ENCODE data around the gene UNC5B. TPM values are rescaled to one million over a fixed set of nuclear protein-coding genes. Genes with fewer than 3 reads are reported as not detected.

Gene UNC5B
- total and polyA plus RNA-seq, 10 donors = 0.74 to 21.1 (median 11.3) TPM

GRCh38 chr10:71252220-71252619 is 39.9 kb downstream of the UNC5B start:
- Histone ChIP-seq H3K36me3 (no peaks in the 10 kb centered on the region), H3K4me1 (peaks cover 0 to 28% (median 4%) of the 10 kb centered on the region in 6 donors), H3K27ac (no peak overlapping the region), H3K4me3 (no peak overlapping the region), H3K27me3 (replicated peaks in 1 of 7) (peaks cover 0 to 32% (median 4%) of the 10 kb centered on the region in 7 donors), H3K9me3 (no peaks in the 10 kb centered on the region)
- 77 to 90% (median 88%) methylated on average over 6 of the region's 6 CpGs for WGBS, 5 donors
- no peak for DNase-seq
- intact Hi-C loops (cut with DNase I; ENCODE audit: low total_unique reads) = no loop called here
- TF ChIP-seq POLR2AphosphoS5 (IDR thresholded peaks at IDR 0.05) = no peak
- TF ChIP-seq POLR2A (IDR thresholded peaks at IDR 0.05) = no peak
- TF ChIP-seq, protein P1, sequence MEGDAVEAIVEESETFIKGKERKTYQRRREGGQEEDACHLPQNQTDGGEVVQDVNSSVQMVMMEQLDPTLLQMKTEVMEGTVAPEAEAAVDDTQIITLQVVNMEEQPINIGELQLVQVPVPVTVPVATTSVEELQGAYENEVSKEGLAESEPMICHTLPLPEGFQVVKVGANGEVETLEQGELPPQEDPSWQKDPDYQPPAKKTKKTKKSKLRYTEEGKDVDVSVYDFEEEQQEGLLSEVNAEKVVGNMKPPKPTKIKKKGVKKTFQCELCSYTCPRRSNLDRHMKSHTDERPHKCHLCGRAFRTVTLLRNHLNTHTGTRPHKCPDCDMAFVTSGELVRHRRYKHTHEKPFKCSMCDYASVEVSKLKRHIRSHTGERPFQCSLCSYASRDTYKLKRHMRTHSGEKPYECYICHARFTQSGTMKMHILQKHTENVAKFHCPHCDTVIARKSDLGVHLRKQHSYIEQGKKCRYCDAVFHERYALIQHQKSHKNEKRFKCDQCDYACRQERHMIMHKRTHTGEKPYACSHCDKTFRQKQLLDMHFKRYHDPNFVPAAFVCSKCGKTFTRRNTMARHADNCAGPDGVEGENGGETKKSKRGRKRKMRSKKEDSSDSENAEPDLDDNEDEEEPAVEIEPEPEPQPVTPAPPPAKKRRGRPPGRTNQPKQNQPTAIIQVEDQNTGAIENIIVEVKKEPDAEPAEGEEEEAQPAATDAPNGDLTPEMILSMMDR (IDR thresholded peaks at IDR 0.05 in 8 of 11, conservative IDR thresholded peaks at IDR 0.05 in 3 of 11) = no peak

DNA sequence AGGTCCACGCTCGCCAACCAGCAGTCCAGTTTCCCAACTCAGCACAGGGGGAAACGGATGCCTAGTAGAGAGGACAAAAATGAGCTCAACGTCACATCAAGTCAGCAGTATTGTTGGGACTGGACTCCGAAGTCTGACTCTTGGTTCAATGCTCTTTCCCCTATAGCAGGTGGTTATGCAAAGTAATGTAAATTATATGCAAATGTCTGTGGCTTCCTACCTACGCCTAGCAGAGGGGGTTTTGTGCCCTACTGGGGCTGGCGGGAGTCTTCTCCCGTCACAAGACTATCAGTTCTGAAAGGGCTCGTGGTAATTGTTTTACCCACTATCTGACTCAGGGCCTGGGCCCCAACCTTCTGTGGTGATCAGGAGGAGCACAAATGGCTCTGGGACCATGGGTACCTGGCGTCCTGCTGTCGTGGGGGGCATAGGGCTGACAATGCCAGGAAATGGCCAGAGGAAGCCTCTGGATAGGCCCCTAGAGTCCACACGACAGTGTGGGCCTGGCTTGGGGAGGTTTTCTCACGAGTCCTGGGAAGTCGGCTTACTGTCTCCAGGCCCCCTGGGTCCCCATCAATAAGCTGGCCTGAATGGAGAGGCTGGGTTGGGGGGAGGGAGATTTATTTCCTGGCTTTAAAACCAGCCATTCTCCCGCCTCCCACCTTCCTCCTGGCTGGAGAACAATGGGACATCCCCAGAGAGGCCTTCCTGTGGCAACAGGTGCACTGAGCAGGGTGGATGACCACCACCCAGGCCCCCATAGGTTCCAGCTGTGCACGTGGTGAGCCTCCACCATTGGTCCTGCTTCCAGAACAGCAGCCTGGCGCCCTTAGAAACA is 41.8 kb downstream of the UNC5B start:
- TF ChIP-seq POLR2AphosphoS5 (IDR thresholded peaks at IDR 0.05) = no peak
- TF ChIP-seq, protein P1 (IDR thresholded peaks at IDR 0.05 in 8 of 11, conservative IDR thresholded peaks at IDR 0.05 in 3 of 11) = no peak
- no peak for TF ChIP-seq POLR2A (IDR thresholded peaks at IDR 0.05)
- intact Hi-C loops (cut with DNase I; ENCODE audit: low total_unique reads) = no loop called here
- WGBS, 5 donors = 66 to 87% (median 79%) methylated on average over 16 to 17 of the region's 17 CpGs
- no peaks in the 10 kb centered on the region for H3K9me3 ChIP-seq
- H3K27me3 ChIP-seq (replicated peaks in 1 of 7) = peaks cover 0 to 43% (median 5%) of the 10 kb centered on the region in 7 donors
- H3K4me3 ChIP-seq = no peak overlapping the region
- peak overlapping the region in 1 of 8 donors; percentile 18 for H3K27ac ChIP-seq
- H3K4me1 ChIP-seq = peaks cover 0 to 29% (median 4%) of the 10 kb centered on the region in 6 donors
- H3K36me3 ChIP-seq = no peaks in the 10 kb centered on the region
- DNase-seq = no peak

DNA sequence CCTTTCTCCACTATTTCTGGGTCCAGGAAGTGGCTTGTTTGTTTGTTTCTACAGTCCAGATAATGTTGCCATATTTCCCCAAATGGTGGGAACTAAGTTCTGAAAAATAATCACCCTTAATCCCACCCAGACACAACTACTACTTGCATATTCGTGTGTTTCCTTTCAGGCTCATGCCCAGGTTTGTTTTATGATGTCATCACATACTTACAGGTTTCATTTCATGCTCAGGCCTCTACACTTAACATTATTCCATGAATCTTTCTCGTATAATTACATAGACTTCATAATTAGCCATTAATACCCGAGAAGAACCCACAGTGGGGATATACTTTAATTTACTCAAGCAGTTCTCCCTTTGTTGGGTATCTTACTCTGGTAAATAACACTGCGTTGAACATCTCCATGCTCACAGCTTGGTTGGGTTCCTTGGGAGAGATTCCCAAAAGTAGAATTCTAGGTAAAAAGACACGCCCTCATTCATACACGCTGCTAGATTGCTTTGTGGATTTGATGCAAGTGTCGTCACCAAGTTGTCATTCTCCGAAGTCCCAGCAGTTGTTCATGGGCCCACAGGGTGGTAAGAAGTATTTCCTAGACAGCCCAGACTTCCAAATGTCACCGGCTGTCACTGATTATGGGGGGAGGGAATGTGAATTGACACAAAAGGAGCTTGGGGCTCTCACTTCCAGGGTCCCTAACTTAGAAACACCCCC is 42.6 kb downstream of the UNC5B start:
- intact Hi-C loops (cut with DNase I; ENCODE audit: low total_unique reads) = no loop called here
- Histone ChIP-seq H3K36me3 (no peaks in the 10 kb centered on the region), H3K4me3 (no peak overlapping the region), H3K27me3 (replicated peaks in 1 of 7) (peaks cover 0 to 50% (median 5%) of the 10 kb centered on the region in 7 donors), H3K9me3 (no peaks in the 10 kb centered on the region), H3K4me1 (peaks cover 0 to 35% (median 8%) of the 10 kb centered on the region in 6 donors), H3K27ac (peak overlapping the region in 2 of 8 donors; percentile 1 to 18)
- TF ChIP-seq POLR2A (IDR thresholded peaks at IDR 0.05) (no peak), POLR2AphosphoS5 (IDR thresholded peaks at IDR 0.05) (no peak)
- TF ChIP-seq, protein P1 (IDR thresholded peaks at IDR 0.05 in 8 of 11, conservative IDR thresholded peaks at IDR 0.05 in 3 of 11) = no peak
- DNase-seq = no peak
- 80 to 94% (median 84%) methylated on average over 9 of the region's 9 CpGs for WGBS, 5 donors

GRCh38 chr10:71255550-71255807 is 43.1 kb downstream of the UNC5B start:
- peak overlapping the region in 2 of 8 donors; percentile 1 to 18 for H3K27ac ChIP-seq
- 76 to 94% (median 80%) methylated on average over 4 of the region's 4 CpGs for WGBS, 5 donors

More at GRCh38 chr10:71255550-71255807, 43.1 kb downstream of the UNC5B start:
- Histone ChIP-seq H3K4me3 (no peak overlapping the region), H3K27me3 (replicated peaks in 1 of 7) (peaks cover 0 to 51% (median 5%) of the 10 kb centered on the region in 7 donors), H3K9me3 (no peaks in the 10 kb centered on the region), H3K4me1 (peaks cover 0 to 35% (median 11%) of the 10 kb centered on the region in 6 donors), H3K36me3 (no peaks in the 10 kb centered on the region)
- TF ChIP-seq, protein P1 (IDR thresholded peaks at IDR 0.05 in 8 of 11, conservative IDR thresholded peaks at IDR 0.05 in 3 of 11) = no peak
- no peak for TF ChIP-seq POLR2A (IDR thresholded peaks at IDR 0.05)
- TF ChIP-seq POLR2AphosphoS5 (IDR thresholded peaks at IDR 0.05) = no peak
- no peak for DNase-seq
- intact Hi-C loops (cut with DNase I; ENCODE audit: low total_unique reads) = no loop called here
